HG03045 (cell line): ENCODE results near the gene RPS5.
"Not testable (repeated sequence)": the region's sequence is repeated elsewhere in the genome, so short reads cannot be mapped to it uniquely, and the experiment has no call there.

Experiments used
- ATAC-seq: cut with Tn5 transposase; IDR thresholded peaks from one replicate; pipeline ENCODE4 v1.9.1; 2021; ENCODE audit warnings: mild to moderate bottlenecking, moderate library complexity; ENCODE audit not compliant: unreplicated experiment

Gene RPS5

GRCh38 chr19:58355908-58356765, 30.9 kb upstream of the RPS5 start:
- ATAC-seq, result no peak

GRCh38 chr19:58356766-58357480, 30.1 kb upstream of the RPS5 start:
- no peak for ATAC-seq

GRCh38 chr19:58357481-58358145, 29.5 kb upstream of the RPS5 start:
- ATAC-seq, result no peak

- peak; percentile 2 for ATAC-seq
Observed at GRCh38 chr19:58361900-58362271, 25.2 kb upstream of the RPS5 start.

GRCh38 chr19:58362272-58362994, 24.6 kb upstream of the RPS5 start, which contains the start of gene ZNF497:
ZNF497 (minus strand) TSS chr19:58362751; CDS start chr19:58357635, 5,116 bp downstream.
- ATAC-seq, result peak; percentile 88

DNA sequence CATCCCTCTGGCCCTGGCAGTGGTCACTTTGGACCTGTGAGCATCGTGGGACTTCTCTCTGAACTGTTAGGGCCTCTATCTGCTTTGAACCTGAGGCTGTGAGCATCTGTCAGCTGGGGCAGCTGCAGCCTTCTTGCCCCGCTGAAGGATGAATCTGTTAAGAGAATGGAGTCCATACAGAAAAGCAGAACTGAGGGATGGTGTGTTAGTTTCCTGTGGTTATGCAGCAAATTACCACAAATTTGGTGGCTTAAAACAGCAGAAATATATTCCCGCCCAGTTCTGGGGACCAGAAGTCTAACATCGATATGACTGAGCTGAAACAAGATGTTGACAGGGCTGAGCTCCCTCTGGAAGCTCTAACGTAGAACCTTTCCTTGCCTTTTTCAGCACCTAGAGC, 22.9 kb upstream of the RPS5 start:
- ATAC-seq, result no peak

GRCh38 chr19:58366585-58367430, 20.3 kb upstream of the RPS5 start:
- no peak for ATAC-seq

GRCh38 chr19:58367698-58368454, 19.2 kb upstream of the RPS5 start:
- ATAC-seq, result no peak

DNA sequence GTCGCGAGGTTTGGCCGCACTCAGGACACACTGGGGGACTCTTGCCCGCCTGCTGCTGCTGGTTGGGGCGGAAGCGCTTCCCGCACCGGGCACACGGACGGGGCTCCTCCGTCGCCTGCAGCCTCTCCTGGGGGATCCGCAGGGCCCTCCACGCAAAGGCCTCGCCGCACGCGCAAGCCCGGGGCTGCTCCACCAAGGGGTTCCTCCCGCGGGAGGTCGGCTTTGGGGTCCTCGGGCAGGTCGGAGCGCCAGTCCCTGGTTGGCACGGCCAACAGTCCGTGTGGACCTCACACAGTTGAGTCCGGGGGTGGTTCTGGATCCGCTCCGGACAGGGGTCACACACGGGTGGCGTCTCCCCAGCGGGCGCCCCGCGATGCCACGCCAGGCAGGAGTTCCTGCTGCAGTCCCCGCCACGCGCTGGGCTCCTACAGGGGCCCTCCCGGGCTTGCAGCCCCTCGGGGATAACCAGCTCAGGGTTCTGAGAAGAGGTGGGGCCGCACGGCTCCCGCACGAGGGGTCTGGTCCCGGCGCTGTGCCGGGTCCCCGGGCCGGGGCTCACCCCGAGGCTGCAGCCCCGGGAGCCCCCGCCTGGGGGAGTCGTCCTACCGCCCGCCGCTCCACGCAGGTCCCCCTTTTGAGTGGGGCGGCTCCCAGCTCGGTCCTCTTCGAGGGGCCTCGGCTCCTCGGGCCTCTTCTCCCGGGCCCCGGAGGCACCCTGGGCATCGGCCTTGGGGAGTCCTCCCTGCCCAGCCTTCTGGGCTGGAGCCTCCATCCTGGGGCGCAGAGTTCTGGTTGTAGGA, 18.3 kb upstream of the RPS5 start:
- ATAC-seq, result no peak

DNA sequence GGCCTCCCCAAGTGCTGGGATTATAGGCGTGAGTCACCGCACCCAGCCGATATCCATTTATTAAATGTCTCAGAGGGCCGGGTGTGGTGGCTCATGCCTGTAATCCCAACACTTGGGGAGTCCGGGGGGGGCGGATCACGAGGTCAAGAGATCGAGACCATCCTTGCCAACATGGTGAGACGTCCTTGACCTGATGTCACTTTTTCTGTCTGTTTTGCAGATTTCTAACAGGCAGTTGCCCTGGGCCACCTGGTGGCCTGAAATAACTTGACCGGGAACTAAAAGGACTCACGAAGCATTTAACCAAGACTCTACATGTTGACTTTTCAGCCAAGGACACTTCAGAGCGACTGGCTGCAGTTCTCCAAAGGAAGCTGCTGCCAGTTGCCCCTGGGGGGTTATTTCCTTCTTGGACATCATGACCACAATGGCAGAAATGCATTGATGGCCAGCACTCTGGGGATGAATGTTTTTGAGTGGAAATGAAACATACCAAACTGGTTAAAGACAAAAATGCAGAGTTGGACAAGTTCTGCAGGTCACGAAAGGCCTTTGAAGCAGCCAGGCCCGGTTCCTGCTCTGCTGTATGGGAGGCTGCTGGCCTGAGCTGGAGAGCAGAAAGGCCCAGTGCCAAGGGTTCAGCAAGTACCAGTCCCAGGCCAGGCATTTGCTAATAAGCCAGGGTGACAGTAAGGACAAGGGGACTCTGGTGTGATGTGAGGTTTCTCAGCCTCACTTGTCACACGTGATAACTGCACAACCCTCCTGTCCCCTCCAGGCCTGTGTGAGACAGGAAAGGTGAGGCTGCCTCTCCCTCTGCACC, 14.5 kb upstream of the RPS5 start:
- ATAC-seq, result no peak

- ATAC-seq, result no peak
Observed at GRCh38 chr19:58374200-58374599, 12.9 kb upstream of the RPS5 start.

GRCh38 chr19:58376724-58377123, 10.3 kb upstream of the RPS5 start:
- not testable (repeated sequence) for ATAC-seq

DNA sequence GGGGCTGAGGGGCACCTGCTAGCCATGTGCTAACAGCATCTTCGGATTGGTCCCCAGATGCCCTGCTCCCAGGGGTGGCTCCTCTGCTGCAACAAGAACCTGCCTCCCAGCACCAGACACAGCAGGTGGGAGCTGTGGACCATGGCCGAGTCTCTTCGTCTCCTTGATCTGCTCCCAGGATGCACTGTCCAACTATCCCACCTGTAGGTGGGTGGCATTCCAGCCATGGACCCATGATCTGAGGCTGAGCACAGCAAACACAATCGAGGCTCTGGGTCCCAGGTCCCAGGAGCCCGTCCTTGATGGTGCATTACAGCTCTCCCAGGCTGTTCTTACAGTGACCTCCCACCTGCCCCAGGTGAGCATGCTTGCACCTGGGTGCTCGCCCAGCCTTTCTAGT, 7.8 kb upstream of the RPS5 start:
- ATAC-seq, result no peak

DNA sequence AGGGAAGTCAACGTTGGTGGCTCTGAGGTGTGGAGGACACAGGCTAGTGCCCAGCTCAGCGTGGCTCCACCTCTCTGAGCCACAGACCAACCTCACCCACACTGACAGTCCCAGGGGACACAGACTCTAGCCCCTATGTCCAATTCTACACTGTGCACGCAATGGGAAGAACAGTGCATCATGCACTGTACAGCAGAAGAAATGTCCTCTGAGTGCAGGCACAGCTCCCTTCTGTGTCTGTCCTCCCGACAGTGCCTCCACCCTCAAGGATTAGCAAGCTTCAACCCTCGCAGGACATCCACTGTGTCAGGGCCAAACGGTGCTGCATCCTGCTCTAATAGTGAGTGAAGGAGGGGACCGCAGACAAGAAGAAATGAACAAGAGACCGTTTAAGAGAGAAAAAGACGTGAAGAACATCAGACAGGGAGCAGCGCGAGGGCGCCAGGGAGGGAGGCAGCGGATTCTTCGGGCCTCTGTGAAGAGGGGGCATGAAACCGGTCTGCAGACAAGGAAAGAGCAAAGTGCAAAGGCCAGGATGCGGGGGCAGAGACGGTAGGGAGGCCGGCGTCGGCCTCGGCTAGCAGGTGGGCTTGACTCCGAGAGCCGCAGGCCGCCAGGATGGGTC, 6.9 kb upstream of the RPS5 start:
- no peak for ATAC-seq

DNA sequence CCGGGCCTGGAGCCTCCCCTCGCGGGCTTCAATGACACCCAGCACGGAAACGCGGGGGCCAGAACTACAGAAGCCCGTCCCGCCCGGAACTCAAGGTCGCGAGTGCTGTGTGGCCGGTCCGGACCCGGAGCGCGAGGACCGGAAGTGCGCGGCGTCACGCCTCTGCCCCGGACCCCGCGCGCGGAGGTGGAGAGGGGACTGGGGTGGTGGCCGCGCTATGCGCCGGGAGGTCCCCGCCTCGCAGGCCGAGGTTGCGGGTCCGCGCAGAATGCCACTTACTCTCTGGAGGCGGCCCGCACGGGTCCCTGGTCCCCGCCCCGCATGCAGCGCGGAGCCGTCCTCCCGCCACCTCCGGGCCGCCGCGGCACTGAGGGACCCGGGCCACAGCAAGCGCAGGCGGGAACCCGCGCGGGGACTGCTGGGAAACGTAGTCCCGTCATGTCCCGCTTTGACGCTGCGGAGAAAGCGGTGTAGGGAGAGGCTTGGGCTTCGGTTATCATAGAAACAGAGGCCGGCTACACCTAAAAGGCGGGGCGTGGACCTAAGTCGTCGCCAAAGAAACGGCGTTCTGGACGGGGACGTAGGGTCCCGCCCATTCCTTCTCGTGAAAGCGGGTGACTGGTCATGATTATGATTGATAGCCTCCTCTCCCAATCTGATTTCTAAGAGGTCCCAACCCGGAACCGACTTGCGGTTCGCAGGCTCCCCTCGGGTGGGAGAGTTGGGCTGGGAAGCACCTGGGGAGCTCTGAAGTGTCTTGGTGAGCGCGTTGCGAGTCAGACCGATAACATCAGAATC, 6.2 kb upstream of the RPS5 start, which contains the start of gene ZNF837:
Gene ZNF837 (minus strand): TSS at position 369 of the 798 bp plus-strand sequence. CDS start 11,698 bp downstream, outside the sequence.
- ATAC-seq, result peak; percentile 78
